Cardiac septum (tissue), 1 donor: ENCODE measurements around the gene HYKK. TPM values are rescaled to one million over a fixed set of nuclear protein-coding genes. Genes with fewer than 3 reads are reported as not detected.

Source experiments
- DNase-seq: peaks from one replicate; pipeline ENCODE4 v3.0.0-alpha.2; 2020; ENCODE audit warnings: low spot score
- intact Hi-C: fragments of 100-400 bp; cut with DNase I; formaldehyde crosslinking; loops from one replicate; pipeline ENCODE4 v1.14.0; 2022
- total RNA-seq: library from RNA; stranded (reverse); fragmentation: NEBNext Ultra II Directional; extraction: Animal tissue kit (Norgen Biotek cat#: 25700); gene quantifications from one replicate; pipeline ENCODE4 v1.2.1, GENCODE V29; 2021
- donor health status: DM: no; HTN: no; CAD: no.

Gene HYKK
- total RNA-seq, 1 donor from 2014 or later: 5.1 TPM

DNA sequence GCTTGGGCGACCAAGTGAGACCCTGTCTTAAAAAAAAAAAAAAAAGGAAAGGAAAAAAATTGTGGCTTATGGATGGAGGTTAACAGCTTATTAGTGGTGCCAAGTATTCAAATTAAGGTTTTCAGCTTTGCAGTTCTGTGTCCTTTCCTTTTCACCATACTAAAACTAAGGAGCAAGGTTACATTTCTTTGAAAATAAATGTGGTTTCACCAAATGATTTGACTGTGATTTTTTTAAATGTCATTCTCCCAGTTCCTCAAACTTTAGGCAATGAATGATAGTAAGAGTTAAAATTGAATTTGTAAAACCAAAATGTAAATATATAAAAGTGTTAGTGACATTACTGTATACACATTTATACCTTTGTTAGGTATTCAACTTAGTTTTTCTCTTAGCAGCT lies 67.6 kb downstream of the HYKK start:
- intact Hi-C loops: no loop called here
- no peak for DNase-seq

Other genes with a start within 250 kb of the HYKK start
- 150 TPM for gene DNAJA4, start 243.0 kb upstream of the HYKK start, total RNA-seq
- gene SKIC8, start 208.0 kb upstream of the HYKK start, total RNA-seq: 33.3 TPM
- not detected for gene CRABP1, start 167.2 kb upstream of the HYKK start, total RNA-seq
- gene IREB2, start 69.4 kb upstream of the HYKK start, total RNA-seq: 28.0 TPM
- 105 TPM for gene PSMA4, start 32.9 kb downstream of the HYKK start, total RNA-seq
- gene CHRNA5, start 57.9 kb downstream of the HYKK start, total RNA-seq: 2.0 TPM
- 0.65 TPM for gene CHRNA3, start 113.4 kb downstream of the HYKK start, total RNA-seq
- not detected for gene CHRNB4, start 133.6 kb downstream of the HYKK start, total RNA-seq